Measurements from ENCODE around the gene CKMT1B.
"Not testable (repeated sequence)": the region's sequence is repeated elsewhere in the genome, so short reads cannot be mapped to it uniquely, and the experiment has no call there.

DNA sequence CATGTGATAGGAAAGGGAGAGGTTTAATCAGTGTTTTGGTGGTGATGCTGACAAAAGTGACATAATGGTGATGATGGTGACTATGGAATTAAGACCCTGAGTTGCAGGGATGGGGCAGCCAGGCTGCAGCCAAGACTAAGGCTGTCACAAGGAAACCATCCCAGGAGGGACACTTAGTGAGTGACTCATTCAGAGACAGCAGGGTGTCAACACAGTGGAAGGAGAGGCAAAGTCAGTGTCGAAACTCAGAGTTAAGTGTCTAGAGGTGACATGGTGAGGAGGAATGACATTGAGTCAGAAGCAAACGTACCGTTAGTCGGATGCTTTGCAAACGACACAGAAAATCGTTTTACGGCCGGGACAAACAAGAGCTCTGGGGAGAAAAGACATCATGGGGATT is 30.0 kb upstream of the CKMT1B start:
- TF ChIP-seq, protein P1, sequence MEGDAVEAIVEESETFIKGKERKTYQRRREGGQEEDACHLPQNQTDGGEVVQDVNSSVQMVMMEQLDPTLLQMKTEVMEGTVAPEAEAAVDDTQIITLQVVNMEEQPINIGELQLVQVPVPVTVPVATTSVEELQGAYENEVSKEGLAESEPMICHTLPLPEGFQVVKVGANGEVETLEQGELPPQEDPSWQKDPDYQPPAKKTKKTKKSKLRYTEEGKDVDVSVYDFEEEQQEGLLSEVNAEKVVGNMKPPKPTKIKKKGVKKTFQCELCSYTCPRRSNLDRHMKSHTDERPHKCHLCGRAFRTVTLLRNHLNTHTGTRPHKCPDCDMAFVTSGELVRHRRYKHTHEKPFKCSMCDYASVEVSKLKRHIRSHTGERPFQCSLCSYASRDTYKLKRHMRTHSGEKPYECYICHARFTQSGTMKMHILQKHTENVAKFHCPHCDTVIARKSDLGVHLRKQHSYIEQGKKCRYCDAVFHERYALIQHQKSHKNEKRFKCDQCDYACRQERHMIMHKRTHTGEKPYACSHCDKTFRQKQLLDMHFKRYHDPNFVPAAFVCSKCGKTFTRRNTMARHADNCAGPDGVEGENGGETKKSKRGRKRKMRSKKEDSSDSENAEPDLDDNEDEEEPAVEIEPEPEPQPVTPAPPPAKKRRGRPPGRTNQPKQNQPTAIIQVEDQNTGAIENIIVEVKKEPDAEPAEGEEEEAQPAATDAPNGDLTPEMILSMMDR (conservative IDR thresholded peaks at IDR 0.05; ENCODE audit: low read length), result not testable (repeated sequence)
- TF ChIP-seq EZH2phosphoT487 (IDR thresholded peaks at IDR 0.05; ENCODE audit: borderline replicate concordance), result not testable (repeated sequence)

Data from Loucy (cell line).